Measurements from ENCODE around the gene GCH1. TPM values are rescaled to one million over a fixed set of nuclear protein-coding genes. Genes with fewer than 3 reads are reported as not detected.
"Not testable (repeated sequence)": the region's sequence is repeated elsewhere in the genome, so short reads cannot be mapped to it uniquely, and the experiment has no call there.

Gene GCH1
- total and polyA plus RNA-seq, 4 experiments from 2014 or later, result 28.4 to 31.9 (median 30.5) TPM

- intact Hi-C loops (cut with micrococcal nuclease), result no loop called here
- Mint-ChIP-seq H3K27me3 (peaks cover 2 to 4% of the 10 kb centered on the region in 2 donors), H3K27ac (no peak overlapping the region), H3K9me3 (peaks cover 0 to 2% (median 0%) of the 10 kb centered on the region in 8 donors), H3K36me3 (no peaks in the 10 kb centered on the region), H3K4me3 (no peak overlapping the region), H3K4me1 (peaks cover 0 to 8% (median 0%) of the 10 kb centered on the region in 4 donors)
- no peaks in the 10 kb centered on the region for H3K4me1 ChIP-seq (ENCODE audit: insufficient read depth, low read length)
- no peak overlapping the region for H3K27ac ChIP-seq (ENCODE audit: low read depth, low read length)
- DNase-seq, result no peak
- CTCF ChIA-PET (ENCODE audit: partially characterized antibody), result no interaction called here
- no peaks in the 10 kb centered on the region for H3K27me3 ChIP-seq (ENCODE audit: insufficient read depth, low read length)
- H3K4me3 ChIP-seq (ENCODE audit: low read length in 2 of 2), result no peak overlapping the region
- no peaks in the 10 kb centered on the region for H3K36me3 ChIP-seq (ENCODE audit: insufficient read depth, low read length)
- H3K9me3 ChIP-seq (ENCODE audit: control insufficient read depth in 1 of 2, low read length in 2 of 2), result no peaks in the 10 kb centered on the region
- POLR2A ChIA-PET (ENCODE audit: partially characterized antibody), result no interaction called here
Observed at GRCh38 chr14:54927551-54927950, 24.9 kb upstream of the GCH1 start.

GRCh38 chr14:54926570-54926969 lies 23.9 kb upstream of the GCH1 start:
- H3K4me1 ChIP-seq (ENCODE audit: insufficient read depth, low read length); H3K27me3 ChIP-seq (ENCODE audit: insufficient read depth, low read length); H3K4me3 Mint-ChIP-seq; H3K27ac ChIP-seq (ENCODE audit: low read depth, low read length); H3K4me3 ChIP-seq (ENCODE audit: low read length in 2 of 2); H3K9me3 Mint-ChIP-seq; H3K9me3 ChIP-seq (ENCODE audit: control insufficient read depth in 1 of 2, low read length in 2 of 2); H3K27me3 Mint-ChIP-seq; H3K4me1 Mint-ChIP-seq; H3K36me3 ChIP-seq (ENCODE audit: insufficient read depth, low read length); DNase-seq; H3K36me3 Mint-ChIP-seq; H3K27ac Mint-ChIP-seq; intact Hi-C loops (cut with micrococcal nuclease); POLR2A ChIA-PET (ENCODE audit: partially characterized antibody); CTCF ChIA-PET (ENCODE audit: partially characterized antibody): not testable (repeated sequence)

GRCh38 chr14:54922598-54922997 lies 20.0 kb upstream of the GCH1 start:
- peaks cover 4 to 6% of the 10 kb centered on the region in 2 donors for H3K27me3 Mint-ChIP-seq
- peak overlapping the region in 2 of 7 donors; percentile 8 to 57 for H3K27ac Mint-ChIP-seq
- CTCF ChIA-PET (ENCODE audit: partially characterized antibody), result interaction anchor here (1.6 kb wide), 1 partner anchor 19 kb away, joined by 5 read pairs; no protein-coding TSS in a partner anchor

GRCh38 chr14:54920052-54920451 lies 17.4 kb upstream of the GCH1 start:
- Histone ChIP-seq H3K4me3 (ENCODE audit: low read length in 2 of 2) (no peak overlapping the region), H3K27me3 (ENCODE audit: insufficient read depth, low read length) (no peaks in the 10 kb centered on the region), H3K36me3 (ENCODE audit: insufficient read depth, low read length) (no peaks in the 10 kb centered on the region), H3K4me1 (ENCODE audit: insufficient read depth, low read length) (no peaks in the 10 kb centered on the region), H3K27ac (ENCODE audit: low read depth, low read length) (no peak overlapping the region), H3K9me3 (ENCODE audit: control insufficient read depth in 1 of 2, low read length in 2 of 2) (no peaks in the 10 kb centered on the region)
- Mint-ChIP-seq H3K4me3 (no peak overlapping the region), H3K4me1 (peaks cover 0 to 6% (median 3%) of the 10 kb centered on the region in 4 donors), H3K36me3 (no peaks in the 10 kb centered on the region), H3K27ac (no peak overlapping the region), H3K9me3 (no peaks in the 10 kb centered on the region), H3K27me3 (peaks cover 2% of the 10 kb centered on the region in 2 donors)
- ChIA-PET POLR2A (ENCODE audit: partially characterized antibody) (no interaction called here), CTCF (ENCODE audit: partially characterized antibody) (interaction anchor here (1.2 kb wide), 1 partner anchor 90 kb away, joined by 3 read pairs; no protein-coding TSS in a partner anchor)
- intact Hi-C loops (cut with micrococcal nuclease), result no loop called here
- no peak for DNase-seq

More at GRCh38 chr14:54922598-54922997, 20.0 kb upstream of the GCH1 start:
- H3K9me3 Mint-ChIP-seq, result no peaks in the 10 kb centered on the region
- intact Hi-C loops (cut with micrococcal nuclease), result no loop called here
- no peaks in the 10 kb centered on the region for H3K36me3 Mint-ChIP-seq
- no peaks in the 10 kb centered on the region for H3K27me3 ChIP-seq (ENCODE audit: insufficient read depth, low read length)
- no peak overlapping the region for H3K27ac ChIP-seq (ENCODE audit: low read depth, low read length)
- POLR2A ChIA-PET (ENCODE audit: partially characterized antibody), result no interaction called here
- no peaks in the 10 kb centered on the region for H3K9me3 ChIP-seq (ENCODE audit: control insufficient read depth in 1 of 2, low read length in 2 of 2)
- H3K36me3 ChIP-seq (ENCODE audit: insufficient read depth, low read length), result no peaks in the 10 kb centered on the region
- peaks cover 0 to 6% (median 3%) of the 10 kb centered on the region in 4 donors for H3K4me1 Mint-ChIP-seq
- no peak overlapping the region for H3K4me3 Mint-ChIP-seq
- H3K4me1 ChIP-seq (ENCODE audit: insufficient read depth, low read length), result no peaks in the 10 kb centered on the region
- DNase-seq, result no peak
- H3K4me3 ChIP-seq (ENCODE audit: low read length in 2 of 2), result no peak overlapping the region

- no peak for DNase-seq
- Histone ChIP-seq H3K4me3 (ENCODE audit: low read length in 2 of 2) (no peak overlapping the region), H3K27ac (ENCODE audit: low read depth, low read length) (no peak overlapping the region), H3K36me3 (ENCODE audit: insufficient read depth, low read length) (no peaks in the 10 kb centered on the region), H3K9me3 (ENCODE audit: control insufficient read depth in 1 of 2, low read length in 2 of 2) (no peaks in the 10 kb centered on the region), H3K27me3 (ENCODE audit: insufficient read depth, low read length) (no peaks in the 10 kb centered on the region), H3K4me1 (ENCODE audit: insufficient read depth, low read length) (no peaks in the 10 kb centered on the region)
- intact Hi-C loops (cut with micrococcal nuclease), result no loop called here
- H3K4me1 Mint-ChIP-seq, result peaks cover 0 to 6% (median 3%) of the 10 kb centered on the region in 4 donors
- no peaks in the 10 kb centered on the region for H3K36me3 Mint-ChIP-seq
- peaks cover 2% of the 10 kb centered on the region in 2 donors for H3K27me3 Mint-ChIP-seq
- ChIA-PET CTCF (ENCODE audit: partially characterized antibody) (interaction anchor here (1.2 kb wide), 1 partner anchor 91 kb away, joined by 3 read pairs; no protein-coding TSS in a partner anchor), POLR2A (ENCODE audit: partially characterized antibody) (no interaction called here)
- H3K27ac Mint-ChIP-seq, result no peak overlapping the region
- H3K4me3 Mint-ChIP-seq, result no peak overlapping the region
- H3K9me3 Mint-ChIP-seq, result no peaks in the 10 kb centered on the region
Observed at GRCh38 chr14:54919330-54919729, 16.7 kb upstream of the GCH1 start.

GRCh38 chr14:54918427-54918826 lies 15.8 kb upstream of the GCH1 start:
- H3K27ac ChIP-seq (ENCODE audit: low read depth, low read length), result no peak overlapping the region
- POLR2A ChIA-PET (ENCODE audit: partially characterized antibody), result no interaction called here

GRCh38 chr14:54916101-54916500 lies 13.5 kb upstream of the GCH1 start:
- Mint-ChIP-seq H3K27ac (no peak overlapping the region), H3K36me3 (no peaks in the 10 kb centered on the region), H3K9me3 (no peaks in the 10 kb centered on the region), H3K4me1 (no peaks in the 10 kb centered on the region), H3K4me3 (no peak overlapping the region), H3K27me3 (peaks cover 0 to 2% of the 10 kb centered on the region in 2 donors)
- Histone ChIP-seq H3K36me3 (ENCODE audit: insufficient read depth, low read length) (no peaks in the 10 kb centered on the region), H3K27ac (ENCODE audit: low read depth, low read length) (no peak overlapping the region), H3K4me3 (ENCODE audit: low read length in 2 of 2) (no peak overlapping the region), H3K4me1 (ENCODE audit: insufficient read depth, low read length) (no peaks in the 10 kb centered on the region), H3K9me3 (ENCODE audit: control insufficient read depth in 1 of 2, low read length in 2 of 2) (no peaks in the 10 kb centered on the region), H3K27me3 (ENCODE audit: insufficient read depth, low read length) (no peaks in the 10 kb centered on the region)
- no peak for DNase-seq
- CTCF ChIA-PET (ENCODE audit: partially characterized antibody), result no interaction called here
- intact Hi-C loops (cut with micrococcal nuclease), result no loop called here
- POLR2A ChIA-PET (ENCODE audit: partially characterized antibody), result no interaction called here

More at GRCh38 chr14:54918427-54918826, 15.8 kb upstream of the GCH1 start:
- Histone ChIP-seq H3K4me1 (ENCODE audit: insufficient read depth, low read length) (no peaks in the 10 kb centered on the region), H3K4me3 (ENCODE audit: low read length in 2 of 2) (no peak overlapping the region), H3K9me3 (ENCODE audit: control insufficient read depth in 1 of 2, low read length in 2 of 2) (no peaks in the 10 kb centered on the region), H3K27me3 (ENCODE audit: insufficient read depth, low read length) (no peaks in the 10 kb centered on the region), H3K36me3 (ENCODE audit: insufficient read depth, low read length) (no peaks in the 10 kb centered on the region)
- no peaks in the 10 kb centered on the region for H3K36me3 Mint-ChIP-seq
- no peak overlapping the region for H3K4me3 Mint-ChIP-seq
- H3K27ac Mint-ChIP-seq, result no peak overlapping the region
- intact Hi-C loops (cut with micrococcal nuclease), result no loop called here
- H3K9me3 Mint-ChIP-seq, result no peaks in the 10 kb centered on the region
- no peak for DNase-seq
- peaks cover 2% of the 10 kb centered on the region in 2 donors for H3K27me3 Mint-ChIP-seq
- peaks cover 0 to 6% (median 3%) of the 10 kb centered on the region in 4 donors for H3K4me1 Mint-ChIP-seq
- CTCF ChIA-PET (ENCODE audit: partially characterized antibody), result interaction anchor here (1.3 kb wide), 1 partner anchor 16 kb away, joined by 3 read pairs; the partner anchor contains the start of gene GCH1

Data from CD4-positive, alpha-beta memory T cell (primary cell).